ENCODE measurements around the gene NXPE3.
"Not testable (repeated sequence)": the region's sequence is repeated elsewhere in the genome, so short reads cannot be mapped to it uniquely, and the experiment has no call there.

NXPE3 gene

GRCh38 chr3:101779047-101779821 is at the start of gene NXPE3:
TSS of gene NXPE3 (plus strand) at chr3:101779211. CDS start at chr3:101785597, 6,386 bp downstream.
- in situ Hi-C loops (cut with MboI; ENCODE audit: low sequenced_read_pairs), result no loop called here

- in situ Hi-C loops (cut with MboI; ENCODE audit: low sequenced_read_pairs), result no loop called here
Measured at GRCh38 chr3:101729586-101729985, 49.4 kb upstream of the NXPE3 start.

GRCh38 chr3:101730839-101731238 is 48.2 kb upstream of the NXPE3 start:
- in situ Hi-C loops (cut with MboI; ENCODE audit: low sequenced_read_pairs), result no loop called here

- in situ Hi-C loops (cut with MboI; ENCODE audit: low sequenced_read_pairs), result no loop called here
Measured at GRCh38 chr3:101732240-101732641, 46.8 kb upstream of the NXPE3 start.

GRCh38 chr3:101735833-101736232 is 43.2 kb upstream of the NXPE3 start:
- in situ Hi-C loops (cut with MboI; ENCODE audit: low sequenced_read_pairs), result no loop called here

- in situ Hi-C loops (cut with MboI; ENCODE audit: low sequenced_read_pairs), result not testable (repeated sequence)
Measured at GRCh38 chr3:101741914-101742313, 37.1 kb upstream of the NXPE3 start.

GRCh38 chr3:101744811-101745210 is 34.2 kb upstream of the NXPE3 start:
- in situ Hi-C loops (cut with MboI; ENCODE audit: low sequenced_read_pairs), result no loop called here

GRCh38 chr3:101745934-101746333 is 33.1 kb upstream of the NXPE3 start:
- in situ Hi-C loops (cut with MboI; ENCODE audit: low sequenced_read_pairs), result not testable (repeated sequence)

- in situ Hi-C loops (cut with MboI; ENCODE audit: low sequenced_read_pairs), result not testable (repeated sequence)
Measured at GRCh38 chr3:101753386-101754113, 25.5 kb upstream of the NXPE3 start.

GRCh38 chr3:101758224-101758623 is 20.8 kb upstream of the NXPE3 start:
- in situ Hi-C loops (cut with MboI; ENCODE audit: low sequenced_read_pairs), result no loop called here

- in situ Hi-C loops (cut with MboI; ENCODE audit: low sequenced_read_pairs), result no loop called here
Measured at GRCh38 chr3:101762041-101762646, 16.9 kb upstream of the NXPE3 start.

- in situ Hi-C loops (cut with MboI; ENCODE audit: low sequenced_read_pairs), result not testable (repeated sequence)
Measured at GRCh38 chr3:101777745-101778281, 1.2 kb upstream of the NXPE3 start.

- in situ Hi-C loops (cut with MboI; ENCODE audit: low sequenced_read_pairs), result no loop called here
Measured at GRCh38 chr3:101778385-101779046, 495 bp upstream of the NXPE3 start.

- in situ Hi-C loops (cut with MboI; ENCODE audit: low sequenced_read_pairs), result no loop called here
Measured at GRCh38 chr3:101779822-101780381, 891 bp downstream of the NXPE3 start.

- in situ Hi-C loops (cut with MboI; ENCODE audit: low sequenced_read_pairs), result no loop called here
Measured at GRCh38 chr3:101780661-101781060, 1.6 kb downstream of the NXPE3 start.

GRCh38 chr3:101781166-101781565 is 2.2 kb downstream of the NXPE3 start:
- in situ Hi-C loops (cut with MboI; ENCODE audit: low sequenced_read_pairs), result no loop called here

- in situ Hi-C loops (cut with MboI; ENCODE audit: low sequenced_read_pairs), result no loop called here
Measured at GRCh38 chr3:101784855-101785613, 6.0 kb downstream of the NXPE3 start.

GRCh38 chr3:101791778-101792177 is 12.8 kb downstream of the NXPE3 start:
- in situ Hi-C loops (cut with MboI; ENCODE audit: low sequenced_read_pairs), result no loop called here

GRCh38 chr3:101796077-101796680 is 17.2 kb downstream of the NXPE3 start:
- in situ Hi-C loops (cut with MboI; ENCODE audit: low sequenced_read_pairs), result no loop called here

- in situ Hi-C loops (cut with MboI; ENCODE audit: low sequenced_read_pairs), result no loop called here
Measured at GRCh38 chr3:101801174-101801573, 22.2 kb downstream of the NXPE3 start.
